Measurements from ENCODE around the gene LACTB.

The LACTB gene, protein sequence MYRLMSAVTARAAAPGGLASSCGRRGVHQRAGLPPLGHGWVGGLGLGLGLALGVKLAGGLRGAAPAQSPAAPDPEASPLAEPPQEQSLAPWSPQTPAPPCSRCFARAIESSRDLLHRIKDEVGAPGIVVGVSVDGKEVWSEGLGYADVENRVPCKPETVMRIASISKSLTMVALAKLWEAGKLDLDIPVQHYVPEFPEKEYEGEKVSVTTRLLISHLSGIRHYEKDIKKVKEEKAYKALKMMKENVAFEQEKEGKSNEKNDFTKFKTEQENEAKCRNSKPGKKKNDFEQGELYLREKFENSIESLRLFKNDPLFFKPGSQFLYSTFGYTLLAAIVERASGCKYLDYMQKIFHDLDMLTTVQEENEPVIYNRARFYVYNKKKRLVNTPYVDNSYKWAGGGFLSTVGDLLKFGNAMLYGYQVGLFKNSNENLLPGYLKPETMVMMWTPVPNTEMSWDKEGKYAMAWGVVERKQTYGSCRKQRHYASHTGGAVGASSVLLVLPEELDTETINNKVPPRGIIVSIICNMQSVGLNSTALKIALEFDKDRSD

GRCh38 chr15:63121382-63122001, at the start of gene LACTB:
Gene LACTB, plus strand, starts transcription at chr15:63121861. Its CDS starts 11 bp downstream, at chr15:63121872.
- peak; percentile 73 for DNase-seq

- DNase-seq = no peak
These were observed 49.5 kb upstream of the LACTB start for GRCh38 chr15:63072023-63072650.

GRCh38 chr15:63072809-63073277, 48.8 kb upstream of the LACTB start:
- DNase-seq = no peak

- no peak for DNase-seq
These were observed 48.0 kb upstream of the LACTB start for GRCh38 chr15:63073497-63074172.

DNA sequence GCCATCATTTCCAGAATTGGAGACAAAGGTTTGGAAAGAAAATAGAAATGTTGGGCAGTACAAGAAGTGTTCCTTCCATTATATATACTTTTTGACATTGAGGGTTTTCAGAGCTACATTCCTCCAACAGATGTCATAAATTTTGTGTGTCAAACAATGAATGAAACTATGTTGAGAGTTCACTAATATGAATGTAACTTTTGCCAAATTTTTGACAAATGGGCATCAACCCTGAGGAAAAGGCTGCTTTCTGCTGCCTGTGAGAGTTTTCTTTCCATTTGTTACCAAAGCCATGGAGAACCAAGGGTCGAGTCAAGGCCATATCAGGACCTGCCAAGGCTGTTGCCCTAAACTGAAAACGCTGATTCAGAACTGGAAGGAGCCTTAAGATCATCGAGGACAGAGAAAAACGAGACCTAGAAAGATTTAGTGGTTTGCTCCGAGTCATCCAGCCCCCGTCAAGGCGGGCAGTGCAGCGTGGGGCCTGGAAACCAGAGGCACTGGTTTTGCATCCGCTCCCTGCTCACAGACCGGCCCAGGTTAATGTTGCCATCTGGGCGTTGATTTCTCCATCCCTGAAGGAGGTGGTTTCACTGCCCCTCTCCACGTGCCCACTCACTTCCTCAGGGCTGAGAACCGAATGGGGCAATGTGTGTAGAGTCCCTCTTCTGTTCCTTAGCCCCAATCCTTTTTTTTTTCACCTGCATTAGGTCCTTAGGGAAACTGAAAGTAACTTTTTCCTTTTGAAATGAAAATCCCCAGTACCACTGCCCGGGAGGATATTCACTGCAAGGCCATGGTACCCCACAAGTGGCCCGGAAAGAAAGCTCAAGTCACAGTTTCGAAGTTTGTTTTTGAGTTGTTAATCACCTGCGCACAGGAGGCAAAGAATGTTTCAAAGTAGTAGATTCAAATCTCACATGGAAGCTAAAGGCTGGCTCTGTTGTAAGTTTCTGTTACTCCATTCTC, 46.4 kb upstream of the LACTB start:
- no peak for DNase-seq

GRCh38 chr15:63075984-63076713, 45.5 kb upstream of the LACTB start:
- DNase-seq = no peak

GRCh38 chr15:63076714-63077046, 45.0 kb upstream of the LACTB start:
- DNase-seq = no peak

DNA sequence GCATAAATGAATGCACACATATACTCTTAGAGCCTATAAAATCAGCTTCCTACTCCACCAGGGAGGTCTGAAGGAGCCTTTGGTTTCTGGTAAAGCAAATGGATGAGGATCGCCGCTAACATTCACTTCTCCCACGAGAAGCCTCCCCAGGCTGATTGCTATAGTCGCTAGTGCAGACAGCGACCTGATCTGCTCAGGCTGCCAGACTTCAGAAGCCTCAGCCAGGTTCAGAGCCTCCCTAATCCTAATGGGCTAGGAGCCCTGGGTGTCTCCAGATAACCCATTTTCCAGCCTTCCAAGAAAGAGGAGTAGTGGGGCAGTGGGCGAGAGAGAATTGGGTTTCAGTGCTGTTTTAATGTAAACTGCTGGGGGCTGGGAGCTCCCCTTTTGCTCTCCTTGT, 43.7 kb upstream of the LACTB start:
- DNase-seq = no peak

- DNase-seq = no peak
These were observed 41.6 kb upstream of the LACTB start for GRCh38 chr15:63079947-63080626.

GRCh38 chr15:63080634-63081250, 40.9 kb upstream of the LACTB start:
- no peak for DNase-seq

GRCh38 chr15:63082366-63082765, 39.3 kb upstream of the LACTB start:
- DNase-seq = no peak

- DNase-seq = no peak
These were observed 38.6 kb upstream of the LACTB start for GRCh38 chr15:63083044-63083443.

DNA sequence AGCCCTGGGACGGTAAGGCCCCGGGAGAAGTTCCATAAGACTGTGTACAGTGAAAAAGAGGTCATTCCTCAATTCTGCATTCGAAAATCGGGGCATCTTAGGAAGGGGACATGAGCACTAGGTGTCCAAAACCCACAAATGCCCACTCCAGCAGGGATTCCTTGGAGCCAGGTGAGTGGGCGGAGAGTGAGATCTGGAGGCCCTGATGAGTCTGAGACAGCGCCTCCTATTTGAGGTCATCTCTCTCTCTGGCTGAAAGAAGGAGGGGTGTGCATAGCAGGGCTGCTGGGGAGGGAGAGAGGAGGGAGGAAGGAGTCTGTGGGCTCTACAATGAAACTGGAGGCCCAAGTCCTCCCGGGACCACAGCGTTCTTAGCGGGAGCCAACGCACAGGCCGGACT, 38.1 kb upstream of the LACTB start:
- DNase-seq = no peak

DNA sequence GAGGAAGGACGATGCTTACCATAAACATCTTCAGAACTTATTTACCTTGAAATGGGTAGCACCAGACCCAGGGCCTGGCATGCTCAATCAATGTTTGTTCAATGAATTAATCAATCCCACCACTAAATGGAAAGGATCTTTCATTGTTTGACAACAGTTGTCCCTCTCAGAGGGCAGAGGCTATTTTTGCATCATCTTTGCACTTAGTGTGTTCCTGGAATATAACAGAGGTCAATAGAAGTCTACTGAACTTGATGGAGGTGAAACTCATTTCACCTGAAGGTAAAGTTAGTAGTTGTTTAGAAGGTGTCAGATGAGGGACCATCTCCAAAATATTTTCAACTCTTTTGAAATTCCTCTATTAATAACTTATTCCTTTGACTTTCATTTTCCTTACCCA, 36.9 kb upstream of the LACTB start:
- no peak for DNase-seq

DNA sequence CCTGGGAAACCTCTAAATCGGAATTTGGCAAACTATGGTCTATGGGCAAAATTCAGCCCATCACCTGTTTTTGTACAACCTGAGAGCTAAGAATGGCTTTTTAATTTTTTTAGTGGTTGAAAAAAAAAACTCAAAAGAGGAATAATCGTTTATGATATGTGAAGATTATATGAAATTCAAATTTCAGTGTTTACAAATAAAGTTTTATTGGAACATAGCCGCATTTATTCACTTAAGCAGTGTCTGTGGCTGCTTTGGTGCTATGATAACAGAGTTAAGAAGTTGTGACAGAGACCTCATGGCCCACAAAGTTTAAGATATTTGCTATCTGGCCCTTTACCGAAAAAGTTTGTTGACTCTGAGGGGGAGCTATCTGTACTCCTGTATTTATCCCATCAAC, 36.4 kb upstream of the LACTB start:
- no peak for DNase-seq

DNA sequence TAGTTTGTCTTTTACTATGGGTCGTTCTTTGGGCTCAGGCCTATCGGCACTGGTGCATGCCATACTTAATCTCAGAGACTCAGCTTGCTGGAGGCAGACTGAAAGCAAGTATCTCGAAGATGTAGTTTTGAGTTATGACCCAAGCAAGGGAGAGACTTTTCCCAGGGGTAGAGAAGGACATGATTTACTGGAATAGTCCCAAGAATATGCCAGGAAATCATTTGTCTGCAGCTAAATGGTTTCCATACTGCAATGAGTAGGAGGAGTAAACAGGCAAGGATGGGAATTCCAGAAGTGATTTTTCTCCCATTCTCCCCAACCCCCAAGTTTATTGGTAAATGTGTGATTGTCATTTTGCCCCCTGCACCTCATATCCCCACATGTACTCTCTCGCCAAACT, 35.4 kb upstream of the LACTB start:
- no peak for DNase-seq

DNA sequence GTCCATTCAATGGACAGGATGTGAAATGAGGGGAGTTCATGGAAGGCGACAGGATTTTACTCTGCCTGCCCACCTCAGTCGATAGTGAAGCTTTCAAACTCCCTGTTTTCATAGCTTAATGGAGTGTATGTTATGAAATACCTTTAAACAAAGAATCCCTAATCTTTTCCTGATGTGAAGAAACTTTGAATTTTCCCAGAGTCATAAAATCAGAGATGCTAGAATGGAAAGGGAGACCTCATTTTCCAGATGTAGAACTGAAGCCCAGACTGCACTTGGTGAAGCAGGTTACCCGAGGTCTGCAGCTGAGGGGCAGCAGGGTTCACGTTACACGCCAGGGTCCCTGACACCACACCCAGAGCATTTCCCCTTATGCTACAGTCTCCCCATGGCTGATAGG, 34.7 kb upstream of the LACTB start:
- DNase-seq = no peak

DNA sequence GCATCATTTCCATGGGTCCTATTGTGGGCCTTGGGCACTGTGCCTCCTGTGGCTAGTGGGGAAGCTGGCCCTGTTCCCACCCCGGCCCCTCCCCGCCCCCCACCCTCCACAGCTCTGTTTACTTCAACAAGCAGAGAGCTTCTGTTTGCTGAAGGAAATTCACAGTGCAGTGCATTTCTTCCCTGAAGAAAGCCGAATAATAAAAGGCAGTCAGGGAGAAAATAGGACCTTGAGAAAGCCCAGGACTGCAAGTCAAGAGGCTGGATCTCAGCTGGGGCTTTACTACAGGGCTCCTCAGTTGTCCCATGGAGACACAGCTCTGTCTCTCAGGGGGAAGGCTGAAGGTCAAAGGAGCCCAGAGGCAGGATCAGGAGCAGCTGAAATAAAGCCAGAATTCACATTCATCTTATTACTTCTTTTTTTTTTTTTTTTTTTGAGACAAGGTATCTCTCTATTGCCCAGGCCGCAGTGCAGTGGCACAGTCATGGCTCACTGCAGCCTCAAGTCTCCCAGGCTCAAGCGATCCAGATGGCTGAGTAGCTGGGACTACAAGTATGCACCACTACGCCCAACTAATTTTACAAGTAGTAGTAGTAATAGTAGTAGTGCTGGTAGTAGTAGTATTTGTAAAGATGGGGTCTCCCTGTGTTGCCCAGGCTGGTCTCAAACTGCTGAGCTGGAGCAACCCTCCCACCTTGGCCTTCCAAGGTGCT, 33.0 kb upstream of the LACTB start:
- no peak for DNase-seq

DNA sequence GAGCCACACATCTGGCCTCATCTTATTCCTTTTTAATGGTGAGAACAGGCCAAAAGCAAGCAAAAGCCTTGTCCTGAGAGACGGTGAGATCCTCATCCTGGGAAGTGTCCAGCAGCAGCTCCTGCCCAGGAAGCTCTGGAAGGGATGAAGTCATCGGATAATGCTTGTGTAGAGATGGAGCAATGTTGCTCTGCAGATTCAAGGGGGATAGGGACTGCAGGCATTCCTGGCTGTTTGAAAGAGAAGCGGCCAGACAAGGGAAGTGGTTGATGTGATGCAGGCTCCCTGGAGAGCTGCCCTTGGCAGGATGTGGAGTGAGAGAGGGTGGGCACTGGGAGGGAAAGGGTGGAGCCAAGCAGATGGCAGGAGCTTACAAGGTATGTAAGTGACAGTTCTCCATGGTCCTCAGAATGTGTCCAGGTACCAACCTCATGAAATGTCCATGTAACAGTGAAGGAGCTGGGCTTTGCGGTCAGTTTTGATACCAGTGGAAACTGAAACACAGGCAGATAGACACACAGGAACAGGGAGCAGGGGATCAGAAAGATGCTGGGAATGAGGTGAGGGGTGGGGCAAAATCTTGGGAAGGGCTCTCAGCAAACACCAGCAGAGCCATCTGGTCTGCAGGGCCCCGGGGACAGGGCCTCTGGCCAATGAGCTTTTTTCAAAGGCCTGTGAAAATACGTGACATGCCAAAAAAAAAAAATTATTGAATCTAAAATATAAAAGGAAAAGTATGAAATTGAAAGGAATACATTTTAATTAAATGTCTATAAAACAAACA, 32.2 kb upstream of the LACTB start:
- DNase-seq = no peak
